Mesenchymal stem cell (in vitro differentiated cells and primary cell): ENCODE measurements around the gene ECSCR.
A peak's percentile ranks its signal among the peaks of the same experiment; 100 is the strongest.

Experiments used
- DNase-seq: peaks from one replicate; pipeline ENCODE4 v3.0.0-alpha.2; 2013
- H2AFZ ChIP-seq: one replicate; pipeline ENCODE4 v1.6.1; 2013; ENCODE audit warnings: low read depth, mild to moderate bottlenecking, control low read depth, inconsistent platforms, low read length, moderate library complexity
- H2AK5ac ChIP-seq: 2 replicates; pipeline ENCODE4 v1.6.1; 2013; ENCODE audit warnings: low read length, moderate library complexity, mild to moderate bottlenecking, inconsistent platforms; ENCODE audit not compliant: severe bottlenecking
- H2BK120ac ChIP-seq: one replicate; pipeline ENCODE4 v1.6.1; 2013; ENCODE audit warnings: low read depth, mild to moderate bottlenecking, inconsistent platforms, low read length, moderate library complexity
- H2BK12ac ChIP-seq, 2 experiments: one replicate each; pipeline ENCODE4 v1.6.1; 2013; ENCODE audit warnings: inconsistent platforms in 2 of 2, low read length in 2 of 2, mild to moderate bottlenecking in 2 of 2, moderate library complexity in 2 of 2, control low read depth in 1 of 2
- H2BK15ac ChIP-seq: one replicate; pipeline ENCODE4 v1.6.1; 2013; ENCODE audit warnings: mild to moderate bottlenecking, low read depth, inconsistent platforms; ENCODE audit not compliant: poor library complexity, severe bottlenecking
- H2BK5ac ChIP-seq: 2 replicates; pipeline ENCODE4 v1.6.1; 2013; ENCODE audit warnings: low read depth, mild to moderate bottlenecking, low read length, control low read depth, inconsistent platforms; ENCODE audit not compliant: poor library complexity, severe bottlenecking
- H3K14ac ChIP-seq, 2 experiments: one replicate each; pipeline ENCODE4 v1.6.1; 2013; ENCODE audit warnings: inconsistent platforms in 2 of 2, low read length in 2 of 2, control low read depth in 1 of 2, mild to moderate bottlenecking in 1 of 2, moderate library complexity in 1 of 2
- H3K18ac ChIP-seq, 2 experiments: one replicate each; pipeline ENCODE4 v1.6.1; 2013; ENCODE audit warnings: inconsistent platforms in 2 of 2, low read length in 2 of 2, control low read depth in 1 of 2, low read depth in 1 of 2, mild to moderate bottlenecking in 1 of 2
- H3K23ac ChIP-seq, 2 experiments: one replicate each; pipeline ENCODE4 v1.6.1; 2013; ENCODE audit warnings: inconsistent platforms in 2 of 2, low read length in 2 of 2, mild to moderate bottlenecking in 2 of 2, moderate library complexity in 2 of 2, control low read depth in 1 of 2
- H3K27ac ChIP-seq: 2 replicates; pipeline ENCODE4 v1.5.1; 2013; ENCODE audit warnings: mild to moderate bottlenecking, moderate library complexity, low read length, control low read depth, inconsistent platforms; ENCODE audit not compliant: poor library complexity, severe bottlenecking
- H3K27me3 ChIP-seq, 2 experiments: 2 replicates each; pipeline versions ENCODE4 v1.6.1 to v1.7.0; 2013; ENCODE audit warnings: low read length in 2 of 2, mild to moderate bottlenecking in 2 of 2, moderate library complexity in 2 of 2, control low read depth in 1 of 2, inconsistent platforms in 1 of 2; ENCODE audit not compliant: control insufficient read depth in 1 of 2, insufficient read depth in 1 of 2
- H3K36me3 ChIP-seq, 2 experiments: 2 replicates each; pipeline versions ENCODE4 v1.6.1 to v1.7.0; 2013; ENCODE audit warnings: low read length in 2 of 2, control low read depth in 1 of 2, inconsistent platforms in 1 of 2, low read depth in 1 of 2, mild to moderate bottlenecking in 1 of 2; ENCODE audit not compliant: insufficient read depth in 2 of 2, control insufficient read depth in 1 of 2
- H3K4ac ChIP-seq, 2 experiments: one replicate each; pipeline ENCODE4 v1.6.1; 2013; ENCODE audit warnings: inconsistent platforms in 2 of 2, low read length in 2 of 2, mild to moderate bottlenecking in 2 of 2, moderate library complexity in 2 of 2, control low read depth in 1 of 2, low read depth in 1 of 2
- H3K4me1 ChIP-seq: 2 replicates; pipeline ENCODE4 v1.6.1; 2013; ENCODE audit warnings: low read depth, low read length, control low read depth; ENCODE audit not compliant: control insufficient read depth, insufficient read depth
- H3K4me2 ChIP-seq: 2 replicates; pipeline ENCODE4 v1.6.1; 2013; ENCODE audit warnings: low read length, mild to moderate bottlenecking, inconsistent platforms; ENCODE audit not compliant: poor library complexity, severe bottlenecking
- H3K4me3 ChIP-seq, 2 experiments: 2 replicates each; pipeline versions ENCODE4 v1.5.1 to v1.7.0; 2013; ENCODE audit warnings: low read length in 2 of 2, mild to moderate bottlenecking in 2 of 2, control low read depth in 1 of 2, low read depth in 1 of 2; ENCODE audit not compliant: insufficient read depth in 1 of 2
- H3K79me1 ChIP-seq: replicated peaks from 2 replicates; pipeline ENCODE4 v1.6.1; 2013; ENCODE audit warnings: mild to moderate bottlenecking, control low read depth, low read length, inconsistent platforms; ENCODE audit not compliant: poor library complexity, severe bottlenecking
- H3K9ac ChIP-seq: 2 replicates; pipeline ENCODE4 v1.7.0; 2013; ENCODE audit warnings: mild to moderate bottlenecking, low read length, moderate library complexity
- H3K9me3 ChIP-seq: 2 replicates; pipeline ENCODE4 v1.7.0; 2013; ENCODE audit warnings: mild to moderate bottlenecking, low read length; ENCODE audit not compliant: control insufficient read depth
- H4K8ac ChIP-seq: one replicate; pipeline ENCODE4 v1.6.1; 2013; ENCODE audit warnings: inconsistent platforms, mild to moderate bottlenecking, low read length, moderate library complexity
- H4K91ac ChIP-seq: one replicate; pipeline ENCODE4 v1.6.1; 2013; ENCODE audit warnings: mild to moderate bottlenecking, low read length, inconsistent platforms
- WGBS: methylation state at CpG from one replicate; pipeline ENCODE4 v1.1.7; 2013; ENCODE audit warnings: mixed read lengths; 5-methylcytosine and 5-hydroxymethylcytosine counted together

The ECSCR gene

GRCh38 chr5:139468421-139468931, 5.9 kb upstream of the ECSCR start:
- no peak overlapping the region for H3K18ac ChIP-seq
- H3K4me1 ChIP-seq = peaks cover 10% of the 10 kb centered on the region
- WGBS = 78% methylated on average over 7 of the region's 8 CpGs
- H3K27ac ChIP-seq = no peak overlapping the region
- H3K23ac ChIP-seq = no peak overlapping the region
- no peak overlapping the region for H4K8ac ChIP-seq
- H2BK120ac ChIP-seq = no peak overlapping the region
- H2AK5ac ChIP-seq = peak overlapping the region; percentile 58
- H4K91ac ChIP-seq = no peak overlapping the region
- no peak overlapping the region for H2BK12ac ChIP-seq
- no peaks in the 10 kb centered on the region for H3K27me3 ChIP-seq
- H3K4me3 ChIP-seq = no peak overlapping the region
- no peak overlapping the region for H3K4ac ChIP-seq
- no peaks in the 10 kb centered on the region for H3K9me3 ChIP-seq
- H3K9ac ChIP-seq = peak overlapping the region; percentile 15
- H3K36me3 ChIP-seq = no peaks in the 10 kb centered on the region
- no peak overlapping the region for H2BK5ac ChIP-seq
- DNase-seq = peak; percentile 55
- H3K14ac ChIP-seq = no peak overlapping the region
- H3K79me1 ChIP-seq = no peaks in the 10 kb centered on the region
- H3K4me2 ChIP-seq = no peak overlapping the region
- no peak overlapping the region for H2BK15ac ChIP-seq
- no peak overlapping the region for H2AFZ ChIP-seq

DNA sequence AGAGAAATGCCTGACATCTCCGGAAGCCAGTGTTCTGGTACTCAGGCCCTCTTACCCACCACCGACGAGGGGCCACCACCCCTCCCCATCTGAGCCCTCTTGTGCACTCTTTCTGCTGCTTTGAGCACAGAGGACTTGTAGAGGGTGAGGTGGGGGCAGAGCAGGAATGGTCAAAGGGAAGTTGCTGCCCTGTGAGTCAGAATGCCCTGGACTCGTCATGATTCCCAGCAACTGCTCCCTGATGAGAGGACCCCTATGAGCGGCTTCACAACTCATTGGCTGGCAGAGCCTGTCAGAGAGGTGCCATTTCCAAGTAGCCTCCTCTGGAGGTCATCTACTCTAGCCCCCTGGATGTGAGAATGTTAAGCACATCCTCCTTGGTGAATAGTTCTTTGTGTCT, 845 bp downstream of the ECSCR start:
- peak overlapping the region; percentile 18 for H3K9ac ChIP-seq
- peak overlapping the region; percentile 37 to 49 for H2BK12ac ChIP-seq
- no peak overlapping the region for H3K14ac ChIP-seq
- DNase-seq = peak; percentile 67
- H4K91ac ChIP-seq = peak overlapping the region; percentile 34
- no peak overlapping the region for H2BK120ac ChIP-seq
- H2AFZ ChIP-seq = peak overlapping the region; percentile 46
- no peak overlapping the region for H3K4ac ChIP-seq
- H2BK5ac ChIP-seq = no peak overlapping the region
- H3K4me1 ChIP-seq = peaks cover 24% of the 10 kb centered on the region
- WGBS = 34% methylated on average over 2 of the region's 5 CpGs
- no peak overlapping the region for H3K23ac ChIP-seq
- H3K27ac ChIP-seq = peak overlapping the region; percentile 14
- no peak overlapping the region for H3K4me2 ChIP-seq
- no peaks in the 10 kb centered on the region for H3K27me3 ChIP-seq
- H4K8ac ChIP-seq = peak overlapping the region; percentile 57
- peak overlapping the region in 1 of 2 experiments; percentile 29 for H3K4me3 ChIP-seq
- no peak overlapping the region for H3K18ac ChIP-seq
- H3K9me3 ChIP-seq = no peaks in the 10 kb centered on the region
- H3K79me1 ChIP-seq = no peaks in the 10 kb centered on the region
- peak overlapping the region; percentile 74 for H2AK5ac ChIP-seq
- H3K36me3 ChIP-seq = no peaks in the 10 kb centered on the region
- no peak overlapping the region for H2BK15ac ChIP-seq

GRCh38 chr5:139461176-139461575, 1.4 kb downstream of the ECSCR start:
- peak overlapping the region; percentile 28 for H4K8ac ChIP-seq
- 92% methylated on average over 6 of the region's 7 CpGs for WGBS
- H3K14ac ChIP-seq = no peak overlapping the region

DNA sequence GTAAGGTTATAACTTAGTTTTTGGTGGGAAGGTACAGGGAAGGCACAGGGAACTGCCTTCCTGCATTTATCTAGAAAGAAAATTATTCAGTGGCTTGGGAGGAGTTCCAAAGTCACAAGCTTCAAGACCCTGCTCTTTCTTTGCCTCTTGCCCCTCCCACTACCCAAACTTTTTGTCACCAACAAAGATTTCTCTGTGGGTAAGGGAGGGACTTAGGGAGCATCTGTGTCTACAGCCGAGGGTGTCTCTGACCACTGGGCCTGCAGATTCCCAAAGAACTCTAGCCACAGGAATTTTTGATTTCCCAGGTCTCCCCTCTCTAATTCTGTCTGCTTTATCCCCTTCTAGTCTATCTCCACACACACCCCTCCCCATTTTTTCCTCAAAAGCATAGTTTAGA, 2.1 kb downstream of the ECSCR start:
- Histone ChIP-seq H3K4me1 (peaks cover 24% of the 10 kb centered on the region), H3K9me3 (no peaks in the 10 kb centered on the region), H4K8ac (no peak overlapping the region), H2AK5ac (no peak overlapping the region), H3K4me2 (no peak overlapping the region), H3K27ac (peak overlapping the region; percentile 55), H3K27me3 (no peaks in the 10 kb centered on the region), H3K14ac (no peak overlapping the region), H3K79me1 (no peaks in the 10 kb centered on the region), H2BK120ac (no peak overlapping the region), H2BK5ac (no peak overlapping the region), H2BK12ac (no peak overlapping the region), H3K4me3 (no peak overlapping the region), H3K18ac (no peak overlapping the region), H2BK15ac (no peak overlapping the region), H3K4ac (no peak overlapping the region), H3K36me3 (no peaks in the 10 kb centered on the region), H4K91ac (no peak overlapping the region), H3K23ac (no peak overlapping the region), H3K9ac (no peak overlapping the region), H2AFZ (no peak overlapping the region)
- no peak for DNase-seq
- WGBS = 75% methylated on average over 1 of the region's 1 CpG

More at GRCh38 chr5:139461176-139461575, 1.4 kb downstream of the ECSCR start:
- Histone ChIP-seq H2BK5ac (no peak overlapping the region), H3K27me3 (no peaks in the 10 kb centered on the region), H2BK120ac (no peak overlapping the region), H3K27ac (peak overlapping the region; percentile 14), H3K79me1 (no peaks in the 10 kb centered on the region), H4K91ac (no peak overlapping the region), H2BK15ac (no peak overlapping the region), H2AFZ (no peak overlapping the region), H2AK5ac (peak overlapping the region; percentile 74), H3K4me1 (peaks cover 24% of the 10 kb centered on the region), H3K36me3 (no peaks in the 10 kb centered on the region), H2BK12ac (peak overlapping the region in 1 of 2 experiments; percentile 37), H3K4me3 (no peak overlapping the region), H3K23ac (no peak overlapping the region), H3K4me2 (no peak overlapping the region), H3K9me3 (no peaks in the 10 kb centered on the region), H3K9ac (no peak overlapping the region), H3K18ac (no peak overlapping the region), H3K4ac (no peak overlapping the region)
- DNase-seq = no peak
